ENCODE results near the gene RPS6KL1.

Gene RPS6KL1

GRCh38 chr14:74904635-74905503, 18.2 kb downstream of the RPS6KL1 start:
- Mint-ChIP-seq H3K36me3 (ENCODE audit: low read depth) (peaks cover 24% of the 10 kb centered on the region), H3K27ac (peak overlapping the region; percentile 59), H3K4me3 (no peak overlapping the region), H3K27me3 (no peaks in the 10 kb centered on the region), H3K9me3 (no peaks in the 10 kb centered on the region), H3K4me1 (peaks cover 4% of the 10 kb centered on the region)
- no peak for ATAC-seq
- DNase-seq: no peak

DNA sequence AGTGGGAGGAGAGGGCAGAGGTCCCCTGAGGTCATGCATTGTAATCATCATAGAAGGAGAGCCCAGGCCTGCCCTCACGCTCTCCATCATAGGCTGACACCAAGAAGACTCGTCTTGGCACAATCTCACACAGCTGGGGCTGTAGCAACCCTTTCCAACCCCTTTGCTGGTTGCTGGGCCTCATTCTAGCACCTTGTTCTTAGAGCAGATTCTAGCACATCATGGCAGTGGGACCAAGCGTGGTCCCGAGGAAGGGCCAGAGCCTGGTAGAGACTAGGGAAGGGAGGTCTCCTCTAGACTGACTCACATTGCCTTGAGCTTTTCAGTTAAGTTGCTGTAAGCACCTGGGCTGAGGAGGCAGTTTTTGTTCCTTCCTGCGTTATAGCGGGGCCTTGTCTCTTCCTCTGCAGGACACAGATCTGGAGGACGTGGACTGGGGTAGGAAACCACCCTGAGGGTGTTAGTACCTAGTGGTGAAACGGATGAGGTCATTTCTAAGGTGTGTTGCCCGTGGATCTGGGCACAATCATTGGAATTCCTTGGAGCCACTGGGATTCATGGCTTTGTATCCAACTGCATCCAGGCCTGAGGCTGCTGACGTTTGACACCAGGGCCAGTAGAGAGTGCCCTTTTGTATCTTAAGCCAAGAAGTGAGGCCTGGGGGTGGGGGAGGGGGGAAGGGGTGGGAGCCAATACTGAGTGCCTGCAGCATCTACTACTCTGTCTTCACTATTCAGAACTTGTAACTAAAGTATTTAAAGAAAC, 19.9 kb downstream of the RPS6KL1 start:
- no peaks in the 10 kb centered on the region for H3K9me3 Mint-ChIP-seq
- no peaks in the 10 kb centered on the region for H3K27me3 Mint-ChIP-seq
- peaks cover 40% of the 10 kb centered on the region for H3K36me3 Mint-ChIP-seq (ENCODE audit: low read depth)
- peaks cover 4% of the 10 kb centered on the region for H3K4me1 Mint-ChIP-seq
- peak overlapping the region; percentile 3 for H3K27ac Mint-ChIP-seq
- no peak overlapping the region for H3K4me3 Mint-ChIP-seq
- ATAC-seq: no peak
- DNase-seq: no peak

DNA sequence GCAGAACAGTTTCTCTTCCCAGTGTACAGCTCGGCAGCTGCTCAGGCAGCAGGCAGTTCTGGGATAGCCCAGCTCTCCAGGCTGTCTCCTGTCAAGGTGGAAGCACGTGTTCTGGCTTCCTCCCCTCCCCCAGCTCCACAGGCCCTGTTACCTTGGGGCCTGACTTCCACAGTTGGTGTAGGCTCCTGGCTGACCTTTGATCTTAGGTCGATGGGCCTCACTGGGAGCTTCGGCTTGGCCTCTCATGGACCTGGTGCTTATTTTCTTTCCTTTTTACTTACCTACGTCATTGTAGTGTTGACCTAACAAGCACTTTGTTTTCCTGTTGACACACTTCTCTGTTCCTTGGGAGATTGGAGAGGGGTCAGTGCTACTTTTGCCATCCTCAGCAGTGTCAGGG, 24.4 kb downstream of the RPS6KL1 start:
- Mint-ChIP-seq H3K27me3 (no peaks in the 10 kb centered on the region), H3K4me3 (no peak overlapping the region), H3K9me3 (no peaks in the 10 kb centered on the region), H3K27ac (no peak overlapping the region), H3K4me1 (no peaks in the 10 kb centered on the region), H3K36me3 (ENCODE audit: low read depth) (peaks cover 59% of the 10 kb centered on the region)
- no peak for ATAC-seq
- DNase-seq: no peak

- Mint-ChIP-seq H3K27me3 (no peaks in the 10 kb centered on the region), H3K4me3 (no peak overlapping the region), H3K4me1 (peaks cover 3% of the 10 kb centered on the region), H3K27ac (no peak overlapping the region), H3K9me3 (no peaks in the 10 kb centered on the region), H3K36me3 (ENCODE audit: low read depth) (peaks cover 57% of the 10 kb centered on the region)
- no peak for ATAC-seq
- DNase-seq: no peak
These were observed 25.0 kb downstream of the RPS6KL1 start for GRCh38 chr14:74898083-74898482.

DNA sequence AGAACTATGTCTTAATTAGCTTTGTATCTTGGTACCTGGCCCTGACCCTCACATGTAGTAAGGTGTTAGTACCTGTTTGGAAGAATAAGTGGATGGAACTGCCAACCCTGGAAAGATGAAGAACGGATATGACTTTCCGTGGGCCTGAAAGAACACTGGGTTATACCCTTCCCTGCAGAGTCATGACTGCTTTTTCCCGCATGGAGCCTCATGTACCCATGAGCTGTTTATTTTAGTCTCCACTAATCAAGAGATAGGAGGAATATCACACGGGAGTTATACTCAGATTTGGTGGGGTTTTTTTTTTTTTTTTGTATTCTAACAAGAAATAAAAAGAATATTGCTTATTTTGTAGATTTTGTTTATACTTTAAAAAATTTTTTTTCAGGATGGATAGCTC, 25.4 kb downstream of the RPS6KL1 start:
- DNase-seq (no peak), ATAC-seq (no peak)
- H3K4me1 Mint-ChIP-seq: peaks cover 4% of the 10 kb centered on the region
- peaks cover 53% of the 10 kb centered on the region for H3K36me3 Mint-ChIP-seq (ENCODE audit: low read depth)
- no peaks in the 10 kb centered on the region for H3K27me3 Mint-ChIP-seq
- no peak overlapping the region for H3K27ac Mint-ChIP-seq
- H3K4me3 Mint-ChIP-seq: no peak overlapping the region
- H3K9me3 Mint-ChIP-seq: no peaks in the 10 kb centered on the region

GRCh38 chr14:74896400-74896799, 26.7 kb downstream of the RPS6KL1 start:
- H3K9me3 Mint-ChIP-seq: no peaks in the 10 kb centered on the region
- no peak for ATAC-seq
- H3K36me3 Mint-ChIP-seq (ENCODE audit: low read depth): peaks cover 61% of the 10 kb centered on the region
- no peak overlapping the region for H3K4me3 Mint-ChIP-seq
- H3K27ac Mint-ChIP-seq: no peak overlapping the region
- H3K4me1 Mint-ChIP-seq: peaks cover 6% of the 10 kb centered on the region
- no peak for DNase-seq
- H3K27me3 Mint-ChIP-seq: no peaks in the 10 kb centered on the region

DNA sequence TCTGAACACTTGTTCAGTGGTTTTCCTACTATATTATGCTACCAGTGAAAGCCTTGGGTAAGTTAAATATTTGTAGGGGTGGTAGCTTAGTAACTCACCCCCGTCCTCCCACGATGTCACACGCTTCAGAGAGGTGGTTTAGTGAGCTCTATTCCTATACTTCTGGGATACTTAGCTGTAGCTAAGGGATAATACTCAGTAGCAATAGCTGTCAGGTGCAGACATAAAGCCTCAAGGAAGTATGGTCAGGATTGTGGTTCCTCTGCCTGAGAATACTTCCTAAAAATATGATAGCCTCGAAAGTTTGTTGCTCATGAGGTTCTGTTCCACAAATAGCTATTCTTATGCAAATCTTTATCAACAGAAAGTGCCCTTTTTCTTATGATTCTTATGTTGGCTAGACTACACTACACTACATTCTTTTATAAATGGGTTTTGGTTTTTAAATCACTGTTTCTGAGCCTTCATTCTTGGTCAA, 29.4 kb downstream of the RPS6KL1 start:
- H3K27me3 Mint-ChIP-seq: no peaks in the 10 kb centered on the region
- H3K9me3 Mint-ChIP-seq: no peaks in the 10 kb centered on the region
- H3K4me3 Mint-ChIP-seq: no peak overlapping the region
- peak overlapping the region; percentile 28 for H3K27ac Mint-ChIP-seq
- DNase-seq: no peak
- H3K4me1 Mint-ChIP-seq: peaks cover 10% of the 10 kb centered on the region
- peaks cover 55% of the 10 kb centered on the region for H3K36me3 Mint-ChIP-seq (ENCODE audit: low read depth)
- no peak for ATAC-seq

DNA sequence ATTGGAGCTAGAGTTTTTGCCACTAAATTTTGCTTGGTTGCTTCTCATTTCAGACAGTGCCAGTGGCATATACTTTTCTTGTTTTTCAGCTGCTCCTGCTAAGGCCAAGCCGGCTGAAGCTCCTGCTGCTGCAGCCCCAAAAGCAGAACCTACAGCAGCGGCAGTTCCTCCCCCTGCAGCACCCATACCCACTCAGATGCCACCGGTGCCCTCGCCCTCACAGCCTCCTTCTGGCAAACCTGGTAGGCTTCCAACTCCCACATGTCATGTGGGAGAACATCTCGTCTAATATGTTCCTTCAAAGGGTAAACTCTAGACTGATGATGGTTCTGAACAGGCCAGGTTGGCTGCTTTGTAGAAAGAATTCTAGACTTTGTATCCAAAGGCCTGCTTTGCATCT, 30.3 kb downstream of the RPS6KL1 start:
- no peak for ATAC-seq
- Mint-ChIP-seq H3K27ac (no peak overlapping the region), H3K9me3 (no peaks in the 10 kb centered on the region), H3K36me3 (ENCODE audit: low read depth) (peaks cover 60% of the 10 kb centered on the region), H3K4me3 (no peak overlapping the region), H3K27me3 (no peaks in the 10 kb centered on the region), H3K4me1 (peaks cover 13% of the 10 kb centered on the region)
- no peak for DNase-seq

GRCh38 chr14:74891870-74892269, 31.2 kb downstream of the RPS6KL1 start:
- Mint-ChIP-seq H3K27me3 (no peaks in the 10 kb centered on the region), H3K4me1 (peaks cover 13% of the 10 kb centered on the region), H3K9me3 (no peaks in the 10 kb centered on the region), H3K36me3 (ENCODE audit: low read depth) (peaks cover 56% of the 10 kb centered on the region), H3K4me3 (no peak overlapping the region), H3K27ac (no peak overlapping the region)
- DNase-seq (no peak), ATAC-seq (no peak)

- ATAC-seq (no peak), DNase-seq (no peak)
- Mint-ChIP-seq H3K27ac (no peak overlapping the region), H3K4me3 (no peak overlapping the region), H3K4me1 (peaks cover 27% of the 10 kb centered on the region), H3K27me3 (no peaks in the 10 kb centered on the region), H3K36me3 (ENCODE audit: low read depth) (peaks cover 54% of the 10 kb centered on the region), H3K9me3 (no peaks in the 10 kb centered on the region)
These were observed 32.8 kb downstream of the RPS6KL1 start for GRCh38 chr14:74890262-74890661.

- Mint-ChIP-seq H3K4me1 (peaks cover 45% of the 10 kb centered on the region), H3K27me3 (no peaks in the 10 kb centered on the region), H3K27ac (peak overlapping the region; percentile 42), H3K36me3 (ENCODE audit: low read depth) (peaks cover 47% of the 10 kb centered on the region), H3K4me3 (no peak overlapping the region), H3K9me3 (no peaks in the 10 kb centered on the region)
- no peak for DNase-seq
- ATAC-seq: no peak
These were observed 34.6 kb downstream of the RPS6KL1 start for GRCh38 chr14:74888164-74889158.

- Mint-ChIP-seq H3K27me3 (no peaks in the 10 kb centered on the region), H3K36me3 (ENCODE audit: low read depth) (peaks cover 45% of the 10 kb centered on the region), H3K27ac (no peak overlapping the region), H3K4me3 (no peak overlapping the region), H3K9me3 (no peaks in the 10 kb centered on the region), H3K4me1 (peaks cover 55% of the 10 kb centered on the region)
- DNase-seq (no peak), ATAC-seq (no peak)
These were observed 37.1 kb downstream of the RPS6KL1 start for GRCh38 chr14:74886001-74886400.

DNA sequence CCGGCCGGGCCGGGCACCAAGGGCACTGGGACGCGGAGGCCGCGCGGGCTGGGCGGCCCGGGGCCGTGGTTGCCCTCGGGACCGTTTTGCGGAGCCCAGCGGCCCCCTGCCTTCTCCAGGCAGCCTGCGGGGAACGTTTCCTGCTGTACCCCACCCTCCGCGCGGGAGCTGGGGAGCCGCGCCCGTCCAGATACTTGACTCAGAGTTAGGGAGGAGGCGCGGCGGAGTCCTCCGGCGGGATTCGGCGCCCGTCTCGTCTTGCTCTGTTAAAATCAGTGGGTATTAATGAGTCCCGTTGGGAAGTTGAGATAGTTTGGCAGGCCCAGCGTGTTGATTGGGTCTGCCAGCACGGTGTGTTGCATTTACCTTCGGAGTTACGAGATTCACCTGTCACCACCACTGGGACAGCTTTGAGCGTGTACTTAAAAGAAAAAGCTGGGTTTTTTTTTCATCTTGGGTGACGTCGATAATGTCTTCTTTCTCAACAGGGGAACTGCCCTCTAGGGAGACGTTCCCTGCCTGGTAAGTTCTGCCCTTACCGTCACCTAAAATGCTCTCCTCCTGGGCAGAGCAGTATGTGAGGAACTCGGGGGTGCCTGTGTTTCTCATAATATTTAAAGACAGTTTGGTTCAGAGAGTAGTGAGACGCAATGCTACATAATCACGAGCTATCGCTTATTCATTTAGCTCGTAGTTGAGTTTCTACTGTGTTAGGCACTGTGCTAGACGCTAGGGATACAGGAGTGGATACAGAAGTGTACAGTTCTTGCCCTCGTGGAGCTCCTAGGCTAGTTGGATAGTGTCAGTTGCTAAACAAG, 40.7 kb downstream of the RPS6KL1 start:
- H3K4me1 Mint-ChIP-seq: peaks cover 66% of the 10 kb centered on the region
- H3K4me3 Mint-ChIP-seq: peak overlapping the region; percentile 97
- peak; percentile 56 for DNase-seq
- H3K36me3 Mint-ChIP-seq (ENCODE audit: low read depth): peaks cover 23% of the 10 kb centered on the region
- peak; percentile 45 for ATAC-seq
- peak overlapping the region; percentile 94 for H3K27ac Mint-ChIP-seq
- no peaks in the 10 kb centered on the region for H3K27me3 Mint-ChIP-seq
- no peaks in the 10 kb centered on the region for H3K9me3 Mint-ChIP-seq

All from activated naive CD8-positive, alpha-beta T cell treated with anti-CD3 and anti-CD28 coated beads, Interleukin-2, amount 50 U/mL, for 24 hours (primary cell).